K562 (cell line): Measurements from ENCODE around the gene PDLIM4. TPM values are rescaled to one million over a fixed set of nuclear protein-coding genes. Genes with fewer than 3 reads are reported as not detected.
A peak's percentile ranks its signal among the peaks of the same experiment; 100 is the strongest.

ENCODE experiments used
- ADNP ChIP-seq: fragments of 200-800 bp; sonication (Bioruptor generic); IDR thresholded peaks from 2 replicates; pipeline ENCODE4 v1.6.1; 2016; ENCODE audit warnings: missing genetic modification characterization, missing compliant biosample characterization
- CTBP1 ChIP-seq: fragments of 450-650 bp; IDR thresholded peaks from 2 replicates; pipeline ENCODE4 v1.6.1; 2016; ENCODE audit warnings: borderline replicate concordance
- DACH1 ChIP-seq: fragments of 450-650 bp; IDR thresholded peaks from 2 replicates; pipeline ENCODE4 v1.6.1; 2018; ENCODE audit not compliant: partially characterized antibody
- ERF ChIP-seq: fragments of 450-650 bp; formaldehyde crosslinking; IDR thresholded peaks from 2 replicates; pipeline ENCODE4 v1.4.0; 2020; ENCODE audit warnings: mild to moderate bottlenecking, mixed read lengths
- ETV1 ChIP-seq: fragments of 450-650 bp; conservative IDR thresholded peaks from 2 replicates; pipeline ENCODE4 v1.6.1; 2016; ENCODE audit warnings: missing genetic modification characterization, control low read depth, low read depth, missing compliant biosample characterization
- FOXP1 ChIP-seq: sonication (generic); formaldehyde crosslinking; IDR thresholded peaks from 2 replicates; pipeline ENCODE4 v1.8.0; 2022; ENCODE audit warnings: mild to moderate bottlenecking, missing genetic modification reagents
- LARP7 ChIP-seq: fragments of 450-650 bp; IDR thresholded peaks from 2 replicates; pipeline ENCODE4 v1.6.1; 2016
- TCF7L2 ChIP-seq: fragments of 150-350 bp; IDR thresholded peaks from 2 replicates; pipeline ENCODE4 v1.6.1; 2016; ENCODE audit warnings: low read depth, mild to moderate bottlenecking, low read length, moderate library complexity
- YY1 ChIP-seq, 3 experiments: IDR thresholded peaks; 2 replicates each; pipeline ENCODE4 v1.6.1; 2011; ENCODE audit warnings: low read length in 2 of 3, mild to moderate bottlenecking in 2 of 3, moderate library complexity in 2 of 3, borderline replicate concordance in 1 of 3, control low read depth in 1 of 3, low read depth in 1 of 3; ENCODE audit not compliant: insufficient read depth in 3 of 3, insufficient replicate concordance in 2 of 3, control insufficient read depth in 1 of 3, insufficient read length in 1 of 3; ENCODE audit errors: extremely low read depth in 1 of 3
- ZBTB11 ChIP-seq, 3 experiments: fragments of 200-800 bp in 1 of 3; fragments of 250-450 bp in 1 of 3; fragments of 450-650 bp in 1 of 3; sonication (Bioruptor Pico) in 1 of 3; sonication (Bioruptor generic) in 1 of 3; formaldehyde crosslinking in 1 of 3; IDR thresholded peaks; 2 replicates each; pipeline versions ENCODE4 v1.6.1 to v1.8.0; 2016 to 2022; ENCODE audit warnings: mild to moderate bottlenecking in 2 of 3, missing genetic modification characterization in 2 of 3, missing compliant biosample characterization in 1 of 3, moderate library complexity in 1 of 3
- ZBTB8A ChIP-seq: fragments of 450-650 bp; IDR thresholded peaks from 2 replicates; pipeline ENCODE4 v1.6.1; 2018; ENCODE audit warnings: mild to moderate bottlenecking, moderate library complexity; ENCODE audit not compliant: partially characterized antibody
- ZMIZ1 ChIP-seq, 2 experiments: fragments of 150-350 bp in 1 of 2; IDR thresholded peaks; 2 replicates each; pipeline ENCODE4 v1.6.1; 2012 to 2016; ENCODE audit warnings: low read depth in 2 of 2, low read length in 2 of 2, mild to moderate bottlenecking in 1 of 2, moderate library complexity in 1 of 2
- ZNF274 ChIP-seq: IDR thresholded peaks from 2 replicates; pipeline ENCODE4 v1.6.1; 2011; ENCODE audit warnings: low read depth, mild to moderate bottlenecking, low read length, moderate library complexity, borderline replicate concordance
- polyA plus RNA-seq, 8 experiments: library from polyadenylated mRNA; depleted of rRNA in 4 of 8; stranded (reverse) in 5 of 8; unstranded in 3 of 8; fragments of >200 nt; fragmentation: Nextera tagmentation in 2 of 8; fragmentation: Illumina TruSeq in 1 of 8; extraction: Ambion mirVana in 2 of 8; extraction: Trizol in 1 of 8; gene quantifications; 2 replicates each; pipeline versions ENCODE4 v1.2.1 to v1.2.3, GENCODE V29; 2011 to 2014; ENCODE audit warnings: inconsistent platforms in 1 of 8, missing spikeins in 1 of 8
- total RNA-seq, 7 experiments: library from RNA; depleted of rRNA in 6 of 7; stranded (reverse); fragments of >200 nt in 6 of 7; fragmentation: Illumina TruSeq in 2 of 7; extraction: Trizol in 2 of 7; gene quantifications; 2 replicates each; pipeline versions ENCODE4 v1.2.1 to v1.2.3, GENCODE V29; 2011 to 2021; ENCODE audit warnings: low replicate concordance in 1 of 7

The PDLIM4 gene
- total and polyA plus RNA-seq, 9 of the 15 experiments (the other 6 are each of a cell fraction or from before 2014, with no cell fraction given): 0.28 to 32.8 (median 13.1) TPM

- peak in 1 of 3 experiments; percentile 54; a peak in 1 of 6 replicates for TF ChIP-seq ZBTB11 (CRISPR knock-in tag; IDR thresholded peaks at IDR 0.05)
- 0 out of 2 replicates have a peak, but pooled peaks have one; percentile 67 for TF ChIP-seq ERF (CRISPR knock-in tag)
- peak; percentile 35; the same call in 1 of the 2 replicates for TF ChIP-seq CTBP1
- TF ChIP-seq ETV1 (tag): no peak; the same call in 1 of the 2 replicates
- TF ChIP-seq ZBTB8A: no peak
- TF ChIP-seq LARP7: no peak
- TF ChIP-seq ZMIZ1 (IDR thresholded peaks at IDR 0.05; ENCODE audit: low read depth in 2 of 2, low read length in 2 of 2): peak in 1 of 2 experiments; percentile 83; a peak in 1 of 4 replicates
- no peak for TF ChIP-seq TCF7L2
- TF ChIP-seq FOXP1 (CRISPR knock-in tag): 0 out of 2 replicates have a peak, but pooled peaks have one; percentile 52
- TF ChIP-seq DACH1: peak; percentile 47
- TF ChIP-seq ADNP: no peak
- no peak for TF ChIP-seq YY1 (IDR thresholded peaks at IDR 0.05; ENCODE audit: borderline replicate concordance in 1 of 3, control insufficient read depth in 1 of 3, extremely low read depth in 1 of 3, insufficient read depth in 3 of 3, insufficient read length in 1 of 3, insufficient replicate concordance in 2 of 3, low read depth in 1 of 3, low read length in 2 of 3)
- TF ChIP-seq ZNF274: 0 out of 2 replicates have a peak, but pooled peaks have one; percentile 44
Measured at GRCh38 chr5:132315529-132316067, 58.1 kb downstream of the PDLIM4 start (continued).
